ENCODE results near the gene ADGB. TPM values are rescaled to one million over a fixed set of nuclear protein-coding genes. Genes with fewer than 3 reads are reported as not detected.

The ADGB gene
- total RNA-seq, 2 experiments from 2014 or later: not detected

DNA sequence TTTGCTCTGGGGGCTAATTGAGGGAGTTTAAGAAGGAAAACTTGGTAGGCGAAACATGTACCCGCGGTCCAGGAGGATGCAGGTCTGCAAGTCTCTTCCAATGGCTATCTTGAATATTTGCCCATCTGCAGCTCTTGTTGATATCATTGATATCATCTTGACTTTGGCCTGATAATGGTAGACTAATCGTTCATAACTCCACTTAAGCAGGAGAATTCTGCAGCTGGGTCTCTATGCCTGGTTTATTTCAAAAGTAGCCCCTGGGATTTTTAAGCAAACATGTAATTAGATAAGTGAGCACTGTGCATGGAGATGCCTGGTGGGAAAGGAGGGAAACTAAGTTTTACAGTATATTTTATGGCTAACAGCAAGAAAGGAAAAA, 52.7 kb downstream of the ADGB start:
- Mint-ChIP-seq H3K27me3 (no peaks in the 10 kb centered on the region), H3K9me3 (no peaks in the 10 kb centered on the region), H3K4me3 (no peak overlapping the region), H3K27ac (no peak overlapping the region), H3K4me1 (ENCODE audit: low read depth) (no peaks in the 10 kb centered on the region), H3K36me3 (ENCODE audit: low read depth) (no peaks in the 10 kb centered on the region)
- POLR2A ChIA-PET: no interaction called here
- DNase-seq (no peak), ATAC-seq (ENCODE audit: poor library complexity) (no peak)
- H3K4me1 ChIP-seq (ENCODE audit: insufficient read depth, low read length): no peaks in the 10 kb centered on the region
- no peaks in the 10 kb centered on the region for H3K9me3 ChIP-seq (ENCODE audit: control insufficient read depth in 1 of 2, insufficient read depth in 1 of 2, low read length in 2 of 2)
- H3K36me3 ChIP-seq (ENCODE audit: insufficient read depth, low read length): no peaks in the 10 kb centered on the region
- intact Hi-C loops (cut with DNase I, micrococcal nuclease): no loop called here
- H3K27me3 ChIP-seq (ENCODE audit: control insufficient read depth in 1 of 2, insufficient read depth in 2 of 2, low read length in 2 of 2): no peaks in the 10 kb centered on the region
- TF ChIP-seq, protein P1, sequence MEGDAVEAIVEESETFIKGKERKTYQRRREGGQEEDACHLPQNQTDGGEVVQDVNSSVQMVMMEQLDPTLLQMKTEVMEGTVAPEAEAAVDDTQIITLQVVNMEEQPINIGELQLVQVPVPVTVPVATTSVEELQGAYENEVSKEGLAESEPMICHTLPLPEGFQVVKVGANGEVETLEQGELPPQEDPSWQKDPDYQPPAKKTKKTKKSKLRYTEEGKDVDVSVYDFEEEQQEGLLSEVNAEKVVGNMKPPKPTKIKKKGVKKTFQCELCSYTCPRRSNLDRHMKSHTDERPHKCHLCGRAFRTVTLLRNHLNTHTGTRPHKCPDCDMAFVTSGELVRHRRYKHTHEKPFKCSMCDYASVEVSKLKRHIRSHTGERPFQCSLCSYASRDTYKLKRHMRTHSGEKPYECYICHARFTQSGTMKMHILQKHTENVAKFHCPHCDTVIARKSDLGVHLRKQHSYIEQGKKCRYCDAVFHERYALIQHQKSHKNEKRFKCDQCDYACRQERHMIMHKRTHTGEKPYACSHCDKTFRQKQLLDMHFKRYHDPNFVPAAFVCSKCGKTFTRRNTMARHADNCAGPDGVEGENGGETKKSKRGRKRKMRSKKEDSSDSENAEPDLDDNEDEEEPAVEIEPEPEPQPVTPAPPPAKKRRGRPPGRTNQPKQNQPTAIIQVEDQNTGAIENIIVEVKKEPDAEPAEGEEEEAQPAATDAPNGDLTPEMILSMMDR (IDR thresholded peaks at IDR 0.05): no peak
- H3K27ac ChIP-seq (ENCODE audit: low read depth in 1 of 2, low read length in 2 of 2): no peak overlapping the region
- CTCF ChIA-PET: no interaction called here
- H3K4me3 ChIP-seq (ENCODE audit: low read length): no peak overlapping the region

DNA sequence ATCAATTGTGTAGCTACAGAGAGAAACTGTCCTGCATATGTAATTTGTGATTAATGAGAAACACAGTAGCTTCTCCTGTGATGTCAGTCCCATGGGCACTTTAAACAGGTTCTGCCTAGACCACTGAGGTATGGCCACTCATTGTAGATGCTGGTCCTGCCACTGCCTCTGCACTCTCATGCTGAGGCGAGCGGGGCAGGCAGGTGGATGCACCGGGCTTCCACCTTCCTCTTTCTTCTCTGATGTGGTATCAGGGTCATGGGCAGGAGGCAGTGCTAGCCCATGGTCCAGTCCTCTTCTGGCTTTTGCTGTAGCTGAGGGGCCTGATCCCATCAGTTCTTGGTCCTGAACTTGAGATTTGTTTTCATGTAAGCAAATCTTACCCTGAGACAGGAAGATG, 58.7 kb downstream of the ADGB start:
- CTCF ChIA-PET: no interaction called here

DNA sequence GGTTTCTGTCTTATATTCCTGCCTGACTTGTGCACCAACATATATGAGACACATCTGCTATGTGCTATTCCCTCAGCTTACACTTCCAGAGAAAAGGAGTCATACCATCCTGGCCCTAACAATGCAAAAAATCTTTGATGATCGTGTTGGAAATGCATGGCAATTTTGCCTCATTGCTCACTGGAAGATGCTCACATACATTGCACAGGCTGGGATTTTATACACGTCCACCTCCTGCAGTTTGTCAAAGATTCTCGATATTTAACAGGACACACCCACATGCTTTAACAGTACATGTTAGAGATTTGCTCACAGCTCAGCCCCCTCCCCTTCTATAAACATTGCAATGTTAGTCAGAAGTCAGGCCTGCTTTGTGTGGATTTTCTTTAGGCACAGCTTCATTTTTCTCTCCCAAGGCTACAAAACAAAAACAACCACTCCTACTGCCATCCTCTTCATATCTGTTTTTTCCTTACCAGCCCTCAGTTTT, 66.1 kb downstream of the ADGB start:
- H3K4me1 Mint-ChIP-seq (ENCODE audit: low read depth): no peaks in the 10 kb centered on the region
- ChIA-PET POLR2A (no interaction called here), CTCF (interaction anchor here (0.6 to 1.3 kb wide), 2 partner anchors 12 to 796 kb away, joined by 3 read pairs; no protein-coding TSS in a partner anchor)
- H3K4me1 ChIP-seq (ENCODE audit: insufficient read depth, low read length): no peaks in the 10 kb centered on the region
- intact Hi-C loops (cut with DNase I, micrococcal nuclease): no loop called here
- DNase-seq: no peak
- no peak overlapping the region for H3K4me3 ChIP-seq (ENCODE audit: low read length)
- H3K4me3 Mint-ChIP-seq: no peak overlapping the region
- TF ChIP-seq, protein P1 (IDR thresholded peaks at IDR 0.05): no peak
- no peaks in the 10 kb centered on the region for H3K36me3 ChIP-seq (ENCODE audit: insufficient read depth, low read length)
- peaks cover 3% of the 10 kb centered on the region for H3K9me3 Mint-ChIP-seq
- ATAC-seq (ENCODE audit: poor library complexity): no peak
- H3K27me3 Mint-ChIP-seq: peaks cover 19% of the 10 kb centered on the region
- no peak overlapping the region for H3K27ac Mint-ChIP-seq
- no peaks in the 10 kb centered on the region for H3K27me3 ChIP-seq (ENCODE audit: control insufficient read depth in 1 of 2, insufficient read depth in 2 of 2, low read length in 2 of 2)
- no peaks in the 10 kb centered on the region for H3K36me3 Mint-ChIP-seq (ENCODE audit: low read depth)
- H3K9me3 ChIP-seq (ENCODE audit: control insufficient read depth in 1 of 2, insufficient read depth in 1 of 2, low read length in 2 of 2): no peaks in the 10 kb centered on the region
- H3K27ac ChIP-seq (ENCODE audit: low read depth in 1 of 2, low read length in 2 of 2): no peak overlapping the region

More for the DNA sequence above, 58.7 kb downstream of the ADGB start:
- POLR2A ChIA-PET: no interaction called here
- no peak for ATAC-seq (ENCODE audit: poor library complexity)
- DNase-seq: no peak
- no peak overlapping the region for H3K27ac ChIP-seq (ENCODE audit: low read depth in 1 of 2, low read length in 2 of 2)
- H3K36me3 Mint-ChIP-seq (ENCODE audit: low read depth): no peaks in the 10 kb centered on the region
- no peaks in the 10 kb centered on the region for H3K9me3 ChIP-seq (ENCODE audit: control insufficient read depth in 1 of 2, insufficient read depth in 1 of 2, low read length in 2 of 2)
- H3K9me3 Mint-ChIP-seq: peaks cover 3% of the 10 kb centered on the region
- H3K4me1 Mint-ChIP-seq (ENCODE audit: low read depth): no peaks in the 10 kb centered on the region
- no peak overlapping the region for H3K4me3 ChIP-seq (ENCODE audit: low read length)
- intact Hi-C loops (cut with DNase I, micrococcal nuclease): no loop called here
- H3K27me3 ChIP-seq (ENCODE audit: control insufficient read depth in 1 of 2, insufficient read depth in 2 of 2, low read length in 2 of 2): no peaks in the 10 kb centered on the region
- H3K36me3 ChIP-seq (ENCODE audit: insufficient read depth, low read length): no peaks in the 10 kb centered on the region
- no peaks in the 10 kb centered on the region for H3K4me1 ChIP-seq (ENCODE audit: insufficient read depth, low read length)
- H3K4me3 Mint-ChIP-seq: no peak overlapping the region
- TF ChIP-seq, protein P1 (IDR thresholded peaks at IDR 0.05): no peak
- no peak overlapping the region for H3K27ac Mint-ChIP-seq
- H3K27me3 Mint-ChIP-seq: no peaks in the 10 kb centered on the region
